Right lobe of liver (tissue), 6 donors: Measurements from ENCODE around the gene CYP4F3. TPM values are rescaled to one million over a fixed set of nuclear protein-coding genes. Genes with fewer than 3 reads are reported as not detected.
A peak's percentile ranks its signal among the peaks of the same experiment; 100 is the strongest.

Experiments
- ATAC-seq, 4 donors: fragments of 200-7000 bp; cut with Tn5 transposase; one replicate each; pipeline ENCODE4 v1.9.1; 2020; ENCODE audit warnings: mild to moderate bottlenecking in 4 of 4, moderate library complexity in 4 of 4
- DNase-seq, 3 donors: peaks; one replicate each; pipeline ENCODE4 v3.0.0-alpha.2; 2020
- H3K27ac ChIP-seq, 3 donors: fragments of 200-600 bp; one replicate each; pipeline ENCODE4 v1.8.0; 2022
- H3K27me3 ChIP-seq, 2 donors: fragments of 200-600 bp; one replicate each; pipeline ENCODE4 v1.8.0; 2022
- H3K36me3 ChIP-seq, 4 donors: fragments of 200-600 bp; sonication (generic) in 1 of 4; one replicate each; pipeline versions ENCODE4 v1.5.1 to v1.8.0; 2017 to 2022; ENCODE audit warnings: control low read depth in 1 of 4
- H3K4me1 ChIP-seq, 4 donors: fragments of 200-600 bp; sonication (generic) in 1 of 4; one replicate each; pipeline versions ENCODE4 v1.5.1 to v1.8.0; 2017 to 2022; ENCODE audit warnings: control low read depth in 1 of 4
- H3K4me3 ChIP-seq, 3 donors: fragments of 200-600 bp; one replicate each; pipeline ENCODE4 v1.8.0; 2022
- H3K9me3 ChIP-seq, 4 donors: fragments of 200-600 bp; sonication (generic) in 1 of 4; one replicate each; pipeline versions ENCODE4 v1.5.1 to v1.8.0; 2017 to 2022; ENCODE audit warnings: control low read depth in 1 of 4
- POLR2A ChIP-seq: fragments of 450-650 bp; IDR thresholded peaks from one replicate; pipeline ENCODE4 v1.6.1; 2017; ENCODE audit warnings: antibody characterized with exemption, mild to moderate bottlenecking
- WGBS: methylation state at CpG from one replicate; pipeline ENCODE4 v1.1.6; 2018; ENCODE audit warnings: low coverage, low lambda C conversion rate; ENCODE audit not compliant: insufficient coverage; ENCODE audit errors: missing lambda C conversion rate; 5-methylcytosine and 5-hydroxymethylcytosine counted together
- intact Hi-C, 2 donors: fragments of 100-400 bp; cut with DNase I; formaldehyde crosslinking; loops; one replicate each; pipeline versions ENCODE4 v1.11.2 to v1.14.1; 2022
- total RNA-seq, 6 experiments: library from RNA; depleted of rRNA in 2 of 6; stranded (reverse); fragments of >200 nt in 2 of 6; fragmentation: NEBNext Ultra II Directional in 3 of 6; extraction: Animal tissue kit (Norgen Biotek cat#: 25700) in 3 of 6; gene quantifications; one replicate each; pipeline versions ENCODE4 v1.1.0 to v1.2.4, GENCODE V29; 2016 to 2023
- TF ChIP-seq, protein P1 (sequence below), 4 donors: fragments of 200-600 bp in 3 of 4; fragments of 450-650 bp in 1 of 4; IDR thresholded peaks; one replicate each; pipeline versions ENCODE4 v1.5.1 to v1.8.0; 2016 to 2022; ENCODE audit warnings: antibody characterized with exemption in 4 of 4, mild to moderate bottlenecking in 2 of 4
- donor health status: DM: no; HTN: yes; CAD: no.
- donor health status: DM: no; HTN: no; CAD: no.
- donor health status: DM: no; HTN: no; CAD: no.
- donor health status: DM: no; HTN: yes; CAD: no.
- donor health status: DM: no; HTN: yes; CAD: no.

Gene CYP4F3
- total RNA-seq, 6 experiments from 2014 or later, result 186 to 573 (median 245) TPM

DNA sequence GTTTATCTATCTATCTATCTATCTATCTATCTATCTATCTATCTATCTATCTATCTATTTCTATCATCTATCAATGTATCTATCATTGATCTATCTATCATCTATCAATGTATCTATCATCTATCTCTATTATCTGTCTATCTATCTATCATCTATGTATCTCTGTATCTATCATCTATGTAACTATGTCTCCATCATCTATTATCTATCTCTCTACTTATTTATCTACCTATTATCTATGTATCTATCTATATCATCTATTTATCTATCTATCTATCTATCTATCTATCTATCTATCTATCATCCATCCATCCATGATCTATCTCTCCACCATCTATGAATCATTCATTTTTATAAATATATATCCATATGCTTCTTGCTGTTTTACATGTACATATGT lies 15.8 kb downstream of the CYP4F3 start:
- intact Hi-C loops, result no loop called here
- Histone ChIP-seq H3K27ac (no peak overlapping the region), H3K36me3 (peaks cover 3 to 96% (median 20%) of the 10 kb centered on the region in 4 donors), H3K4me1 (peaks cover 0 to 19% (median 0%) of the 10 kb centered on the region in 4 donors), H3K4me3 (no peak overlapping the region), H3K27me3 (no peaks in the 10 kb centered on the region), H3K9me3 (no peaks in the 10 kb centered on the region)
- ATAC-seq (no peak), DNase-seq (no peak)
- TF ChIP-seq, protein P1, sequence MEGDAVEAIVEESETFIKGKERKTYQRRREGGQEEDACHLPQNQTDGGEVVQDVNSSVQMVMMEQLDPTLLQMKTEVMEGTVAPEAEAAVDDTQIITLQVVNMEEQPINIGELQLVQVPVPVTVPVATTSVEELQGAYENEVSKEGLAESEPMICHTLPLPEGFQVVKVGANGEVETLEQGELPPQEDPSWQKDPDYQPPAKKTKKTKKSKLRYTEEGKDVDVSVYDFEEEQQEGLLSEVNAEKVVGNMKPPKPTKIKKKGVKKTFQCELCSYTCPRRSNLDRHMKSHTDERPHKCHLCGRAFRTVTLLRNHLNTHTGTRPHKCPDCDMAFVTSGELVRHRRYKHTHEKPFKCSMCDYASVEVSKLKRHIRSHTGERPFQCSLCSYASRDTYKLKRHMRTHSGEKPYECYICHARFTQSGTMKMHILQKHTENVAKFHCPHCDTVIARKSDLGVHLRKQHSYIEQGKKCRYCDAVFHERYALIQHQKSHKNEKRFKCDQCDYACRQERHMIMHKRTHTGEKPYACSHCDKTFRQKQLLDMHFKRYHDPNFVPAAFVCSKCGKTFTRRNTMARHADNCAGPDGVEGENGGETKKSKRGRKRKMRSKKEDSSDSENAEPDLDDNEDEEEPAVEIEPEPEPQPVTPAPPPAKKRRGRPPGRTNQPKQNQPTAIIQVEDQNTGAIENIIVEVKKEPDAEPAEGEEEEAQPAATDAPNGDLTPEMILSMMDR (IDR thresholded peaks at IDR 0.05), result no peak
- no peak for TF ChIP-seq POLR2A

DNA sequence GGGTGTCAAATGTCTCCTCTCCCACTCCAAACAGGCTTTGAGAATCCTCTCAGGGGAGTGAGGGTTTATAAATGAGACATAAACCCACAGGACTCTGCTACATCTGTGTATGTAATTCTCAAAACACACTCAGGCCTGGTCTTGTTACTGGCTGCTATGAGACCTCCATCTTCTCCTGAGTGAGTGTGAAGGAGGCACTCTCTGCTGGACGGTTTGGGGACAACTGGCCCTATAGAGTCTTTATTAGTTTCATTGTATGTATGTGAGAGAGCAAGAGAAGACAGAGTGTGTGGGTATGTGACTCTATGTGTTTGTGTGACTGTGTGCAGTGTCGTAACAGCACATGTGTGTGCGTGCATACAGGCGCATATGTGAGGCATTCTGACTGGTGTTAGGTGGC lies 22.6 kb downstream of the CYP4F3 start:
- intact Hi-C loops, result no loop called here
- no peak for TF ChIP-seq POLR2A
- TF ChIP-seq, protein P1 (IDR thresholded peaks at IDR 0.05), result no peak
- ATAC-seq (peak in 1 of 4 donors; percentile 4), DNase-seq (no peak)
- Histone ChIP-seq H3K27me3 (no peaks in the 10 kb centered on the region), H3K9me3 (no peaks in the 10 kb centered on the region), H3K36me3 (peaks cover 3 to 50% (median 9%) of the 10 kb centered on the region in 4 donors), H3K4me1 (no peaks in the 10 kb centered on the region), H3K27ac (no peak overlapping the region), H3K4me3 (no peak overlapping the region)
- WGBS, result 83% methylated on average over 4 of the region's 4 CpGs

DNA sequence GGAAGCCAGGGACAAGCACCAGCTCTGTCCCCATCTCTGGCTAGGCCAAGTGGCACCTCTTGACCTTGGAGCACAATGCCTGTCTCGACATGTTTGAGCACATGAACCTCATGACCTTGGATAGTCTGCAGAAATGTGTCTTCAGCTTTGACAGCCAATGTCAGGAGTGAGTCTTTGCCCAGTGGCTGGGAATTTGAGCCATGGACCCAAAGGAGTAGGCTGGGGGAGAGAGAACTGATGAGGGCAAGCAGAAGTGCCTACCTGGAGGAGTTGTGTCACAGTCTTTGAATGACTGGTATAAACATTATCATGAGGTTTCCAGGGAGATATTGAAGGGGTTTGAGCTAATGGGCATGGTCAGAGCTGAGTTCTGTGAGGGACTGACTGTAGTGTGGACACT lies 25.5 kb downstream of the CYP4F3 start:
- 0% methylated on average over 1 of the region's 1 CpG for WGBS
- no peak for DNase-seq
- peak in 1 of 4 donors; percentile 4 for ATAC-seq
- Histone ChIP-seq H3K27ac (no peak overlapping the region), H3K4me3 (no peak overlapping the region), H3K4me1 (no peaks in the 10 kb centered on the region), H3K27me3 (no peaks in the 10 kb centered on the region), H3K9me3 (no peaks in the 10 kb centered on the region), H3K36me3 (peaks cover 0 to 20% (median 0%) of the 10 kb centered on the region in 4 donors)
- no peak for TF ChIP-seq POLR2A
- TF ChIP-seq, protein P1 (IDR thresholded peaks at IDR 0.05), result no peak
- intact Hi-C loops, result no loop called here

DNA sequence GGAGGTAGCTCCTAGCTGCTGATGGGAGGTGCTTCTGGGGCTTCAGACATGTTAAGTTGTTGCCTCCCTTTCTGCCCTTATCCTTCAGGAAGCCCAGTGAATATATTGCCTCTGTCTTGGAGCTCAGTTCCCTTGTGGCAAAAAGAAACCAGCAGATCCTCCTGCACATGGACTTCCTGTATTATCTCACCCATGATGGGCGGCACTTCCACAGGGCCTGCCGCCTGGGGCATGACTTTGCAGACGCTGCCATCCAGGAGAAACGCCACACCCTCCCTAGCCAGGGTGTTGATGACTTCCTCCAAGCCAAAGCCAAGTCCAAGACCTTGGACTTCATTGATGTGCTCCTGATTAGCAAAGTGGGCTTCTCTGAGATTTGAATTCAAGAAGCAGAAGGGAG lies 26.2 kb downstream of the CYP4F3 start:
- H3K4me1 ChIP-seq, result no peaks in the 10 kb centered on the region
- H3K36me3 ChIP-seq, result peaks cover 0 to 13% (median 0%) of the 10 kb centered on the region in 4 donors
- TF ChIP-seq, protein P1 (IDR thresholded peaks at IDR 0.05), result no peak
- TF ChIP-seq POLR2A, result no peak
- H3K27ac ChIP-seq, result no peak overlapping the region
- 40% methylated on average over 2 of the region's 4 CpGs for WGBS
- ATAC-seq (peak in 2 of 4 donors; percentile 7 to 9), DNase-seq (no peak)
- intact Hi-C loops, result no loop called here
- H3K9me3 ChIP-seq, result no peaks in the 10 kb centered on the region
- H3K4me3 ChIP-seq, result no peak overlapping the region
- no peaks in the 10 kb centered on the region for H3K27me3 ChIP-seq

DNA sequence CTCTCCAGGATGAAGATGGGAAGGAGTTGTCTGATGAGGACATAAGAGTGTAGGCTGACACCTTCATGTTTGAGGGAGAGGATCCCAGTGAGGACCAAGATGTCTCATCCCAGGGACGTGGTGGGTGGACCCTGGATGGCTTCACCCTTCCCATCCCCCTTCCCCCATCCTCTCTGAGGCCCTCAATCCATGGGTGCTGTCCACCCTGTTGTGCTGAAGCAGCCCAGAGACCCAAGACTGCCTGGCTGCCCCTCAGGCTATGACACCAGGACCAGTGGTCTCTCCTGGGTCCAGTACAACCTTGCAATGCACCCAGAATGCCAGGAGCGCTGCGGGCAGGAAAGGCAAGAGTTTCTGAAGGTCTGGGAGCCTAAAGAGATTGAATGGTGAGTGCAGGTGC lies 28.7 kb downstream of the CYP4F3 start:
- ATAC-seq, result no peak
- 80% methylated on average over 1 of the region's 3 CpGs for WGBS
- H3K36me3 ChIP-seq, result no peaks in the 10 kb centered on the region
- DNase-seq, result no peak
- no peak overlapping the region for H3K4me3 ChIP-seq
- no peak overlapping the region for H3K27ac ChIP-seq
- no peaks in the 10 kb centered on the region for H3K9me3 ChIP-seq
- intact Hi-C loops, result no loop called here
- H3K27me3 ChIP-seq, result no peaks in the 10 kb centered on the region
- TF ChIP-seq, protein P1 (IDR thresholded peaks at IDR 0.05), result no peak
- TF ChIP-seq POLR2A, result no peak
- H3K4me1 ChIP-seq, result peaks cover 0 to 8% (median 0%) of the 10 kb centered on the region in 4 donors
